ENCODE results near the gene SMAD5. TPM values are rescaled to one million over a fixed set of nuclear protein-coding genes. Genes with fewer than 3 reads are reported as not detected.

Gene SMAD5
- total and polyA plus RNA-seq, 2 of the 4 experiments (the other 2 are of a cell fraction) = 37.4 to 101 TPM

- no peaks in the 10 kb centered on the region for H3K27me3 ChIP-seq (ENCODE audit: control insufficient read depth, insufficient read depth, low read length)
- DNase-seq (no peak), ATAC-seq (ENCODE audit: low read depth) (no peak)
- CTCF ChIA-PET = no interaction called here
- peaks cover 51% of the 10 kb centered on the region for H4K20me1 ChIP-seq (ENCODE audit: insufficient read depth, low read length)
- peaks cover 11 to 53% of the 10 kb centered on the region in 2 experiments for H3K79me1 ChIP-seq (ENCODE audit: low read depth in 1 of 2, low read length in 2 of 2)
- no peak overlapping the region for H2BK5ac ChIP-seq (ENCODE audit: low read depth, low read length, poor library complexity, severe bottlenecking)
- no peak overlapping the region for H4K91ac ChIP-seq (ENCODE audit: insufficient read depth, low read depth, low read length)
- no peak overlapping the region for H4K8ac ChIP-seq (ENCODE audit: low read depth in 2 of 2, low read length in 2 of 2)
- H3K36me3 ChIP-seq (ENCODE audit: control insufficient read depth, insufficient read depth, low read length) = peaks cover 5% of the 10 kb centered on the region
- POLR2A ChIA-PET (ENCODE audit: unreplicated experiment) = no interaction called here
- H2AK9ac ChIP-seq (replicated peaks; ENCODE audit: low read depth, low read length, poor library complexity) = no peak overlapping the region
- H2BK20ac ChIP-seq (ENCODE audit: low read depth, low read length) = no peak overlapping the region
- TF ChIP-seq, protein P1, sequence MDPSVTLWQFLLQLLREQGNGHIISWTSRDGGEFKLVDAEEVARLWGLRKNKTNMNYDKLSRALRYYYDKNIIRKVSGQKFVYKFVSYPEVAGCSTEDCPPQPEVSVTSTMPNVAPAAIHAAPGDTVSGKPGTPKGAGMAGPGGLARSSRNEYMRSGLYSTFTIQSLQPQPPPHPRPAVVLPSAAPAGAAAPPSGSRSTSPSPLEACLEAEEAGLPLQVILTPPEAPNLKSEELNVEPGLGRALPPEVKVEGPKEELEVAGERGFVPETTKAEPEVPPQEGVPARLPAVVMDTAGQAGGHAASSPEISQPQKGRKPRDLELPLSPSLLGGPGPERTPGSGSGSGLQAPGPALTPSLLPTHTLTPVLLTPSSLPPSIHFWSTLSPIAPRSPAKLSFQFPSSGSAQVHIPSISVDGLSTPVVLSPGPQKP (IDR thresholded peaks at IDR 0.05; ENCODE audit: borderline replicate concordance, low read depth, low read length) = no peak
- TF ChIP-seq FOS (IDR thresholded peaks at IDR 0.05; ENCODE audit: low read depth, low read length) = no peak
- no peak for TF ChIP-seq MAZ (IDR thresholded peaks at IDR 0.05; ENCODE audit: borderline replicate concordance, low read depth, low read length)
- TF ChIP-seq RAD21 (IDR thresholded peaks at IDR 0.05; ENCODE audit: low read length) = no peak
- no peak for TF ChIP-seq CEBPB (IDR thresholded peaks at IDR 0.05; ENCODE audit: low read depth, low read length)
- TF ChIP-seq USF2 (IDR thresholded peaks at IDR 0.05; ENCODE audit: low read depth, low read length) = no peak
- no peak for TF ChIP-seq RCOR1 (IDR thresholded peaks at IDR 0.05; ENCODE audit: insufficient replicate concordance, low read length)
- TF ChIP-seq, protein P2, sequence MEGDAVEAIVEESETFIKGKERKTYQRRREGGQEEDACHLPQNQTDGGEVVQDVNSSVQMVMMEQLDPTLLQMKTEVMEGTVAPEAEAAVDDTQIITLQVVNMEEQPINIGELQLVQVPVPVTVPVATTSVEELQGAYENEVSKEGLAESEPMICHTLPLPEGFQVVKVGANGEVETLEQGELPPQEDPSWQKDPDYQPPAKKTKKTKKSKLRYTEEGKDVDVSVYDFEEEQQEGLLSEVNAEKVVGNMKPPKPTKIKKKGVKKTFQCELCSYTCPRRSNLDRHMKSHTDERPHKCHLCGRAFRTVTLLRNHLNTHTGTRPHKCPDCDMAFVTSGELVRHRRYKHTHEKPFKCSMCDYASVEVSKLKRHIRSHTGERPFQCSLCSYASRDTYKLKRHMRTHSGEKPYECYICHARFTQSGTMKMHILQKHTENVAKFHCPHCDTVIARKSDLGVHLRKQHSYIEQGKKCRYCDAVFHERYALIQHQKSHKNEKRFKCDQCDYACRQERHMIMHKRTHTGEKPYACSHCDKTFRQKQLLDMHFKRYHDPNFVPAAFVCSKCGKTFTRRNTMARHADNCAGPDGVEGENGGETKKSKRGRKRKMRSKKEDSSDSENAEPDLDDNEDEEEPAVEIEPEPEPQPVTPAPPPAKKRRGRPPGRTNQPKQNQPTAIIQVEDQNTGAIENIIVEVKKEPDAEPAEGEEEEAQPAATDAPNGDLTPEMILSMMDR (conservative IDR thresholded peaks at IDR 0.05; ENCODE audit: low read depth, low read length) = no peak
- no peak for TF ChIP-seq POLR2A (IDR thresholded peaks at IDR 0.05; ENCODE audit: low read depth, low read length)
- TF ChIP-seq CHD1 (IDR thresholded peaks at IDR 0.05; ENCODE audit: low read depth, low read length) = no peak
- TF ChIP-seq BHLHE40 (IDR thresholded peaks at IDR 0.05; ENCODE audit: low read depth, low read length) = no peak
- TF ChIP-seq NFE2L2 (IDR thresholded peaks at IDR 0.05; ENCODE audit: low read depth, low read length) = no peak
- no peak for TF ChIP-seq MAFK (IDR thresholded peaks at IDR 0.05; ENCODE audit: low read depth, low read length)
- TF ChIP-seq SMC3 (IDR thresholded peaks at IDR 0.05; ENCODE audit: low read depth, low read length) = no peak
- no peak for TF ChIP-seq RFX5 (IDR thresholded peaks at IDR 0.05; ENCODE audit: low read depth, low read length)
- TF ChIP-seq MXI1 (IDR thresholded peaks at IDR 0.05; ENCODE audit: borderline replicate concordance, low read depth, low read length) = no peak
- no peak overlapping the region for H3K23ac ChIP-seq (ENCODE audit: low read depth, low read length)
- H3K4ac ChIP-seq (ENCODE audit: low read depth, low read length) = no peak overlapping the region
- no peak overlapping the region for H3K27ac ChIP-seq (ENCODE audit: insufficient read depth, low read length)
- no peak overlapping the region for H2AK5ac ChIP-seq (ENCODE audit: low read depth, low read length)
- intact Hi-C loops (cut with micrococcal nuclease) = loop anchor here (1.0 kb wide), 1 partner anchor 9 kb away; no protein-coding TSS in a partner anchor
- H3K4me3 ChIP-seq (ENCODE audit: insufficient read depth, low read depth, low read length) = no peak overlapping the region
- no peak overlapping the region for H3K14ac ChIP-seq (replicated peaks; ENCODE audit: low read depth, low read length)
- H3K9me1 ChIP-seq (ENCODE audit: insufficient read depth, low read length) = peaks cover 4% of the 10 kb centered on the region
- H3K9me3 ChIP-seq (ENCODE audit: control insufficient read depth, insufficient read depth, low read length) = no peaks in the 10 kb centered on the region
- no peak overlapping the region for H2BK120ac ChIP-seq (ENCODE audit: low read depth, low read length)
- dilution Hi-C loops (cut with HindIII; ENCODE audit: low sequenced_read_pairs, unreplicated experiment) = no loop called here
- H2BK15ac ChIP-seq (ENCODE audit: low read depth, low read length) = no peak overlapping the region
- H4K5ac ChIP-seq (ENCODE audit: low read depth, low read length) = no peak overlapping the region
- H3K56ac ChIP-seq (ENCODE audit: extremely low read depth, insufficient read depth, low read length) = no peak overlapping the region
- in situ Hi-C loops (cut with MboI; ENCODE audit: low sequenced_read_pairs) = no loop called here
- H3K9ac ChIP-seq (ENCODE audit: low read depth, low read length) = no peak overlapping the region
- H2AFZ ChIP-seq (replicated peaks; ENCODE audit: low read length, poor library complexity) = no peak overlapping the region
- no peak overlapping the region for H3K18ac ChIP-seq (ENCODE audit: low read depth, low read length)
- no TSS peak for BruUV-seq (replicated peaks)
- no peak overlapping the region for H3K4me2 ChIP-seq (ENCODE audit: low read depth, low read length)
- peaks cover 9% of the 10 kb centered on the region for H3K4me1 ChIP-seq (ENCODE audit: control insufficient read depth, insufficient read depth, low read length)
These were observed 15.0 kb downstream of the SMAD5 start for GRCh38 chr5:136147632-136148031.
